ENCODE measurements around the gene NDOR1.
A peak's percentile ranks its signal among the peaks of the same experiment; 100 is the strongest.
"Not testable (repeated sequence)": the region's sequence is repeated elsewhere in the genome, so short reads cannot be mapped to it uniquely, and the experiment has no call there.

Gene NDOR1

DNA sequence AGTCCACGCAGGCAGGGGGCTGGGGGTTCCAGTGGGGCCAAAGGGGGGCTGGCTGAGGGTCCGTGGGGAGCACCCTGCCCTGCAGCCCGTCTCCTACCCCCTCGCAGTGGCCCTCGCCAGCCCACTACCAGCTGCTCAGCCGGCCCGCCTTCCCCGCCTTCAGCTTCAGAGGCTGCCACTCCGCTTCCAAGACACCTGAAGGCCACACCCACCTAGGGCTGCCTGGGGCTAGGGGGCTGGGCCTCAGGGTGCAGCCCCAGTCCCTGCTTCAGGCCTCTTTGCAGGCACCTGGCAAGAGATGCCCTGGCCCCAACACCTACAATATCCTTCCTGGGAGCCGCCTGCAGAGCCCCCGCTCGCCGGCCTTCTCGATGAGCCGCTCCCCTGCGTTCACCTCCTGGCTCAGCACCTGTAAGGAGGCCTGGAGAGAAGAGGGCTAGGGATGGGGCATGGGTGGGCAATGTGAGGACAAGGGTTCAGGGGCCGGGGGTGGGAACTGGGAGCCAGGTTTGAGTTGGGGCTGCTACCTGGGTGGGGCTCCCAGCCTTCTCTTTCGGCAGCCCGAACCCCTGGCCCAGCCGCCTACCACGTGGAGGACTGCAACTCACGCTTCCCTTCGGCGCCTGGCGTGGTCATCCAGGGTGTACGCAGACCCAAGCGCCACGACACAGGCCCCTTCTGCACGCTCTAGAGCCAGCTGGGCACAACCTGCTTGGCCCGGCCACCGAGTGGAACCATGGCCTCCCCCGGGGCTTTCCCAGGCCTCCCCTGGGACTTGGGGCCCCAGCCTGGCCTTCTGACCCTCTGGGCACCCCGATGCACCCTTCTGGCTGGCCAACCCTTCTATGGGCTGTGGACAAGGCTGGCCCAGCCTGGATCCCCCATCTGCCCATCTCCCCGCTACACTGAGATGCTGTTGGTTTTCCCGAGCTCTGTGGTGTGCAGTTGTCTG is 47.3 kb downstream of the NDOR1 start:
- H3K27ac ChIP-seq (ENCODE audit: low read length): no peak overlapping the region
- no peak overlapping the region for H3K9ac ChIP-seq (ENCODE audit: low read length in 2 of 2)
- peaks cover 27% of the 10 kb centered on the region for H3K4me1 ChIP-seq (ENCODE audit: control insufficient read depth, insufficient read depth, low read length)
- peaks cover 0 to 3% of the 10 kb centered on the region in 2 donors for H3K36me3 ChIP-seq (ENCODE audit: control insufficient read depth in 2 of 2, insufficient read depth in 2 of 2, low read length in 2 of 2)
- H3K4me3 ChIP-seq (ENCODE audit: low read length in 2 of 2): no peak overlapping the region
- H3K9me3 ChIP-seq (ENCODE audit: control insufficient read depth in 2 of 2, low read length in 2 of 2): no peaks in the 10 kb centered on the region
- peaks cover 0 to 4% of the 10 kb centered on the region in 2 donors for H3K27me3 ChIP-seq (ENCODE audit: control insufficient read depth in 1 of 2, insufficient read depth in 2 of 2, low read length in 2 of 2)

DNA sequence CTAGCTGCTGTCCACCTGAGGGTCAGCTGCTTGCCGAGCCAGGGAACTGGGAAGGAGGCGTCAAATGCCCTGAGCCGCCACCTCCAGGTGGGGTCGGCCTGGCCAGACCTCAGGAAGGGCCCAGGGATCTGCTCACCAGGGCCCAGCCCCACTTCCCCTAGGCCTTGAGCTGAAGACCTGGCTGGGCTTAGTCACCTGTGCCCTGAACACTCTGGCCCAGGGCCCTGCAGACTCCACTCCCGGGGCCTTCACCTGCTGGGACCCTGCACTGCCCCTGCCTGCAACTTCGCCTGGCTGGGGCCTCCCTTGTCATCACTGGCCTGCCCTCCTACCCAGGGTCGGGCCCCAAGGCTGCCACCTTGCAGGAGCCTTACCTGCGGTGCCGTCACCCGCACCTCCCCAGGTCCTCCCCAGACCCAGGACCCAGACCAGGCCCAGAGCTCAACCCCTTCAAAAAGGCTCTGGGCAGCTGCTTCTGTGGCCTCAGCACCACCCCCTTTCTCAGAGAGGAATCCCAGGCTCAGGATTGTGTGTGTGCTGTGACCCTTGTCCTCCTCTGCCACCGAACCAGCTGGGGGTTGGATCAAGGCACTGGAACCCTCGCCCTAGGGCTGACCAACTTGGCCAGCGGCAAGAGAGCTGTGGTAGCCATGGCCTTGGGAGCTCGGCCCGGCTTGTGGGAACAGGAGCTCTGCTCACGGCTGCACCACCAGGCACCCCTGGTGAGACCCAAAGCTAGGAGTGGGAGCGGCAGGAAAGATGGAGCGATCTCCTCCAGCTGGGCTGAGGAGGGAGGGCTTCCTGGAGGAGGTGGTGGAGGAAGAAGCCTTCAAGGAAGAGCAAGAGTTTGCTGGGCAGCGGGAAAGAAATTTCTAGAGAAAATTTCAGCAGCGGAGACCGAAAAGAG is 48.5 kb downstream of the NDOR1 start:
- Histone ChIP-seq H3K9me3 (ENCODE audit: control insufficient read depth in 2 of 2, low read length in 2 of 2) (no peaks in the 10 kb centered on the region), H3K4me1 (ENCODE audit: control insufficient read depth, insufficient read depth, low read length) (peaks cover 27% of the 10 kb centered on the region), H3K4me3 (ENCODE audit: low read length in 2 of 2) (peak overlapping the region; percentile 83 to 91), H3K27ac (ENCODE audit: low read length) (no peak overlapping the region), H3K9ac (ENCODE audit: low read length in 2 of 2) (peak overlapping the region; percentile 66 to 72), H3K36me3 (ENCODE audit: control insufficient read depth in 2 of 2, insufficient read depth in 2 of 2, low read length in 2 of 2) (peaks cover 0 to 6% of the 10 kb centered on the region in 2 donors), H3K27me3 (ENCODE audit: control insufficient read depth in 1 of 2, insufficient read depth in 2 of 2, low read length in 2 of 2) (peaks cover 0 to 4% of the 10 kb centered on the region in 2 donors)

DNA sequence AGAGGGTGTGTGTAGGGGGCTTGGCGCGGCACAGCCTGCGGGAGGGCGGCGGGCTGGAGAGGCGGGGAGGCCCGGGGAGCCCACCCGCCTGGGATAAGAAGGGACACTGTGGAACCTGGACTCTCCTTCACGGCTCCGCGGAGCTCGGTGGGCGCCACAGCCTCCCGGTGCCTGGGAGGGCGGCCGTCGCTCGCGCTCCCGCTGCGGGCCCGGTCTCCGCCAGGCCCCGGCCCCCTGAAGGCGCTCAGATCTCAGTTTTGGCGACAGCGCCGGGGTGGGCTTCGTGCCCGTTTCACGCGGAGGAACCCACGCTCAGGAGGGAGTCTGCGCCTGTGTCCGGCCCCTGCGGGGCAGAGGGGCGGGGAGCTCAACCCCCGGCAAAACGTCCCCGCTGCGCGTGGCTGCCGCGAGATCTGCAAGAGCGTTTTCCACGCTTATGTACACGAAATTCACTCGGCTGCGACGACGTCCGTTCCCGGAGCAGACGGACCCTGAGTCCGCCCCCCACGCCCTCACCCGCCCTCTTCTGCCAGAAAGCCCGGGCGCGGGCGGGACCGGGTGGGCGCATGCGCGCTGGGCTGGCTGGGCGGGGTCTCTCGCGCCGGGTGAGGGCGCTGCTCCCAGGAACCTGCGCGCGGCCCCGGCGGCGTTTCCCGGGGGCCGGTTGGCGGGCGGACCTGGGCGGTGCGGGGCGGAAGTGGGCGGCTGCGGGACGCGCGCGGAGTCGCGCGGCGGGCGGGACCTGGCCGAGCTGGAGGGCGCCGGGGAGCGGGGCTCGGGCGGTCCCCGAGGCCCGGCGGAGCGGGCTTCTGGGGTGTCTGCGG is 49.3 kb downstream of the NDOR1 start, which contains the start of gene NELFB:
Gene NELFB (plus strand): TSS at position 704 of the 824 bp plus-strand sequence.
- peak within 1 kb of the TSS; percentile 69 to 72 for H3K9ac ChIP-seq (ENCODE audit: low read length in 2 of 2)
- H3K36me3 ChIP-seq (ENCODE audit: control insufficient read depth in 2 of 2, insufficient read depth in 2 of 2, low read length in 2 of 2): peaks cover 3 to 10% of the 10 kb centered on the region in 2 donors
- H3K27me3 ChIP-seq (ENCODE audit: control insufficient read depth in 1 of 2, insufficient read depth in 2 of 2, low read length in 2 of 2): peaks cover 0 to 4% of the 10 kb centered on the region in 2 donors
- H3K27ac ChIP-seq (ENCODE audit: low read length): peak within 1 kb of the TSS; percentile 18
- H3K4me3 ChIP-seq (ENCODE audit: low read length in 2 of 2): peak within 1 kb of the TSS; percentile 91 to 93
- no peaks in the 10 kb centered on the region for H3K9me3 ChIP-seq (ENCODE audit: control insufficient read depth in 2 of 2, low read length in 2 of 2)
- H3K4me1 ChIP-seq (ENCODE audit: control insufficient read depth, insufficient read depth, low read length): peaks cover 27% of the 10 kb centered on the region

DNA sequence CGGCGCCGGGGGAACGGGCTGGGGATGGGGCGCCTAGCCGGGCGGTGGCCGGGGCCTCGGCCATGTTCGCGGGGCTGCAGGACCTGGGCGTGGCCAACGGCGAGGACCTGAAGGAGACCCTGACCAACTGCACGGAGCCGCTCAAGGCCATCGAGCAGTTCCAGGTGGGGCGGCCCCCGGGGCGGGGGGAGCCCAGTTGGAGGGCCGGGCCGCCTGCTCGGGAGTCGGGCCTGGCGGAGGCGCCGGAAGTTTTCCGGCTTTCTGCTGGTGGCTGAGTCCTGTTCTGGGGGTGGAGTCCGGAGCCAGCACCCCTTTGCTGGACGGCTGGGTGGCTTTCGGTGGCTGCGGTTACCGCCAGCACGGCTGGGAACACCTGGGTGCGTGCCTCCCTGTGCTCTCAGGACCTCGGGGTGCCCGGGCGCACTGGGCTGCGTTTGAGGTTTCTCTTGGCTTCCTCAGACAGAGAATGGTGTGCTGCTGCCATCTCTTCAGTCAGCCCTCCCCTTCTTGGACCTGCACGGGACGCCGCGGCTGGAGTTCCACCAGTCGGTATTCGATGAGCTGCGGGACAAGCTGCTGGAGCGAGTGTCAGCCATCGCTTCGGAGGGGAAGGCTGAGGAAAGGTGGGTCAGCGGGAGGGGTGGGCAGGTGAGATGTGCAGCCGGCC is 50.1 kb downstream of the NDOR1 start:
- Histone ChIP-seq H3K9ac (ENCODE audit: low read length in 2 of 2) (peak overlapping the region; percentile 68 to 69), H3K4me3 (ENCODE audit: low read length in 2 of 2) (peak overlapping the region; percentile 91 to 93), H3K27ac (ENCODE audit: low read length) (peak overlapping the region; percentile 18)

DNA sequence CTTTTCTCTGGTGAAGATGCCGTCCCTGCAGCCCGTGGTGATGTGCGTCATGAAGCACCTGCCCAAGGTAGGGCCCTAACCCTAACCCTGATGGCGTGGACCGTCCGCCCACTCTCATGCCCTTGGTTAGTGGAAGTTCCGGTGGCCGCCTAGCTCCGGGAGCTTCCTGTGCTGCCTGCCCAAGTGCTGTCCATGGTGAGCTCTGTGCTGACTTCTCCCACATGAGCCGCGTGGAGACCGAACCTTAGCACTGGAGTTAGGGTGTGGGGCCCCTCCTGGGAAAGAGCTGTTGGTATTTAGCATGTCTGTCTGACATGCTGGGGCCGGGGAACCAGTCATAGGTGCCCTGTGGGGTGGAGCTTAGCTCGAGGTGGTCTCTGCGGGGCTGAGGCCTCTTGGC is 50.9 kb downstream of the NDOR1 start:
- peak overlapping the region in 1 of 2 donors; percentile 68 for H3K9ac ChIP-seq (ENCODE audit: low read length in 2 of 2)
- no peaks in the 10 kb centered on the region for H3K27me3 ChIP-seq (ENCODE audit: control insufficient read depth in 1 of 2, insufficient read depth in 2 of 2, low read length in 2 of 2)
- no peaks in the 10 kb centered on the region for H3K9me3 ChIP-seq (ENCODE audit: control insufficient read depth in 2 of 2, low read length in 2 of 2)
- H3K36me3 ChIP-seq (ENCODE audit: control insufficient read depth in 2 of 2, insufficient read depth in 2 of 2, low read length in 2 of 2): peaks cover 3 to 10% of the 10 kb centered on the region in 2 donors
- H3K4me3 ChIP-seq (ENCODE audit: low read length in 2 of 2): peak overlapping the region; percentile 91 to 93
- H3K4me1 ChIP-seq (ENCODE audit: control insufficient read depth, insufficient read depth, low read length): peaks cover 27% of the 10 kb centered on the region
- H3K27ac ChIP-seq (ENCODE audit: low read length): no peak overlapping the region

More for the DNA sequence above, 50.1 kb downstream of the NDOR1 start:
- Histone ChIP-seq H3K36me3 (ENCODE audit: control insufficient read depth in 2 of 2, insufficient read depth in 2 of 2, low read length in 2 of 2) (peaks cover 3 to 10% of the 10 kb centered on the region in 2 donors), H3K27me3 (ENCODE audit: control insufficient read depth in 1 of 2, insufficient read depth in 2 of 2, low read length in 2 of 2) (peaks cover 0 to 2% of the 10 kb centered on the region in 2 donors), H3K9me3 (ENCODE audit: control insufficient read depth in 2 of 2, low read length in 2 of 2) (no peaks in the 10 kb centered on the region), H3K4me1 (ENCODE audit: control insufficient read depth, insufficient read depth, low read length) (peaks cover 27% of the 10 kb centered on the region)

DNA sequence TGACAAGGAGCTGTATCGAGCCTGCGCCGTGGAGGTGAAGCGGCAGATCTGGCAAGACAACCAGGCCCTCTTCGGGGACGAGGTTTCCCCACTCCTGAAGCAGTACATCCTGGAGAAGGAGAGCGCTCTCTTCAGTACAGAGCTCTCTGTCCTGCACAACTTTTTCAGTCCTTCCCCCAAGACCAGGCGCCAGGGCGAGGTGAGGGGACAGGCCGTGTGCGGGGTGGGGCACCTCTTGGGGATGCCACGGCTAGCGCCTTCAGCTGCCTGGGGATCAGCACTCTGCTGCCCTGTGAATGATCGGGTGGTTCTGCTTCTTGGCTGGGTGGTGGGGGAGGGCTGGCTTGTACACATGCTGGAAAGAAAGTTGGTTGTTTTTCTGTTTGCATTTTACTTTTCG is 51.4 kb downstream of the NDOR1 start:
- Histone ChIP-seq H3K9me3 (ENCODE audit: control insufficient read depth in 2 of 2, low read length in 2 of 2) (no peaks in the 10 kb centered on the region), H3K4me1 (ENCODE audit: control insufficient read depth, insufficient read depth, low read length) (peaks cover 27% of the 10 kb centered on the region), H3K4me3 (ENCODE audit: low read length in 2 of 2) (no peak overlapping the region), H3K36me3 (ENCODE audit: control insufficient read depth in 2 of 2, insufficient read depth in 2 of 2, low read length in 2 of 2) (peaks cover 3 to 10% of the 10 kb centered on the region in 2 donors), H3K27me3 (ENCODE audit: control insufficient read depth in 1 of 2, insufficient read depth in 2 of 2, low read length in 2 of 2) (no peaks in the 10 kb centered on the region), H3K9ac (ENCODE audit: low read length in 2 of 2) (no peak overlapping the region), H3K27ac (ENCODE audit: low read length) (no peak overlapping the region)

DNA sequence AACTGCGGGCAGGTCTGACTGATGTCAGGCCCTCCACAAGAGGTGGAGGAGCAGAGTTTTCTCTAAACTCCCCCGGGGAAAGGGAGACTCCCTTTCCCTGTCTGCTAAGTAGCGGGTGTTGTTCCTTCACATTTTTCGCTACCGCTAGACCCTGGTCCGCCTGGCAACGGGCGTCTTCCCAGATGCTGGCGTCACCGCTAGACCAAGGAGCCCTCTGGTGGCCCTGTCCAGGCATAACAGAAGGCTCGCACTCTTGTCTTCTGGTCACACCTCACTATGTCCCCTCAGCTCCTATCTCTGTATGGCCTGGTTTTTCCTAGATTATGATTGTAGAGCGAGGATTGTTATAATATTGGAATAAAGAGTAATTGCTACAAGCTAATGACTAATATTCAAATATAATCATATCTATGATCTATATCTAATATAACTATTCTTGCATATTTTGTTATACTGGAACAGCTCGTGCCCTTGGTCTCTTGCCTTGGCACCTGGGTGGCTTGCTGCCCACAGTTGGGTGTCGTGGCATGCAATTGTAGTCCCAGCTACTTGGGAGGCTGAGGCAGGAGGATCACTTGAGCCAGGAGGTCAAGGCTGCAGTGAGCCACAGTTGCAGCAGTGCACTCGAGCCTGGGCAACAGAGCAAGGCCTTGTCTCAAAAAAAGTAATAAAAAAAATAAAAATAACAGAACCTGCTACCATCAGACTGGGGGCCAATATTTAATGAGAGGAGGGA is 56.8 kb downstream of the NDOR1 start:
- H3K27ac ChIP-seq (ENCODE audit: low read length); H3K27me3 ChIP-seq (ENCODE audit: control insufficient read depth in 1 of 2, insufficient read depth in 2 of 2, low read length in 2 of 2); H3K4me1 ChIP-seq (ENCODE audit: control insufficient read depth, insufficient read depth, low read length); H3K4me3 ChIP-seq (ENCODE audit: low read length in 2 of 2); H3K9ac ChIP-seq (ENCODE audit: low read length in 2 of 2); H3K9me3 ChIP-seq (ENCODE audit: control insufficient read depth in 2 of 2, low read length in 2 of 2): not testable (repeated sequence)
- peaks cover 24 to 30% of the 10 kb centered on the region in 2 donors for H3K36me3 ChIP-seq (ENCODE audit: control insufficient read depth in 2 of 2, insufficient read depth in 2 of 2, low read length in 2 of 2)

DNA sequence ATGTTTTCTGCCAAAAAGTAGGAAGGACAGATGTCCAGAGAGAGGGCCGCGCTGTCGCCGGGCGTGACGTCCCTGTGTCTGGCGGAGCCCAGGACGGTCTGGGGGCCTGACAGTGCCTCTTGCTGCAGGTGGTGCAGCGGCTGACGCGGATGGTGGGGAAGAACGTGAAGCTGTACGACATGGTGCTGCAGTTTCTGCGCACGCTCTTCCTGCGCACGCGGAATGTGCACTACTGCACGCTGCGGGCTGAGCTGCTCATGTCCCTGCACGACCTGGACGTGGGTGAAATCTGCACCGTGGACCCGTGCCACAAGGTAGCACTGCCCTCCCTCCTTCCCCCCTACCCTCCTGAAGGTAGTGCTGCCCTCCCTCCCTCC is 57.4 kb downstream of the NDOR1 start:
- Histone ChIP-seq H3K36me3 (ENCODE audit: control insufficient read depth in 2 of 2, insufficient read depth in 2 of 2, low read length in 2 of 2) (peaks cover 24 to 32% of the 10 kb centered on the region in 2 donors), H3K4me1 (ENCODE audit: control insufficient read depth, insufficient read depth, low read length) (no peaks in the 10 kb centered on the region), H3K9me3 (ENCODE audit: control insufficient read depth in 2 of 2, low read length in 2 of 2) (no peaks in the 10 kb centered on the region), H3K27ac (ENCODE audit: low read length) (no peak overlapping the region), H3K4me3 (ENCODE audit: low read length in 2 of 2) (no peak overlapping the region), H3K27me3 (ENCODE audit: control insufficient read depth in 1 of 2, insufficient read depth in 2 of 2, low read length in 2 of 2) (no peaks in the 10 kb centered on the region), H3K9ac (ENCODE audit: low read length in 2 of 2) (no peak overlapping the region)

DNA sequence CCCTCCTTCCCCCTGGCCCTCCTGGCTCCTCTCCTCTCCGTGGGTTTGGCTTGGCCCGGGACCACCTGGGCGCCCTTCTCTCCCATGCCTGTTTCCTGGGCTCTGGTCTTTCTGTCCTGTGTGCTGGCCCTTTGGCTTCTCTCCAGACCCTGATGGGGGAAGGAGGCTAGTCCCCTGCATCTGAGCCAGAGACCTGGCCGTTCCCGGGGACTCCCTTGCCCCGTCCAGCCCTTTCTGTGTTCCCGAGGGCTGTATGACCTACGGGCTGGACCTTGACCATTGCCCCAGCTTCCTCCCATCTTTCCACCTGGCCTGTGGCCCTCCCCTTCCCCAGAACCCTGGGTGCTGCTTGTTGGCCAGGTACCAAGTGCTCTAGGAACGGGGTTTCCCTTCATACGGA is 58.0 kb downstream of the NDOR1 start:
- no peaks in the 10 kb centered on the region for H3K9me3 ChIP-seq (ENCODE audit: control insufficient read depth in 2 of 2, low read length in 2 of 2)
- no peak overlapping the region for H3K27ac ChIP-seq (ENCODE audit: low read length)
- H3K4me1 ChIP-seq (ENCODE audit: control insufficient read depth, insufficient read depth, low read length): peaks cover 2% of the 10 kb centered on the region
- no peak overlapping the region for H3K4me3 ChIP-seq (ENCODE audit: low read length in 2 of 2)
- no peaks in the 10 kb centered on the region for H3K27me3 ChIP-seq (ENCODE audit: control insufficient read depth in 1 of 2, insufficient read depth in 2 of 2, low read length in 2 of 2)
- H3K9ac ChIP-seq (ENCODE audit: low read length in 2 of 2): no peak overlapping the region
- H3K36me3 ChIP-seq (ENCODE audit: control insufficient read depth in 2 of 2, insufficient read depth in 2 of 2, low read length in 2 of 2): peaks cover 24 to 32% of the 10 kb centered on the region in 2 donors
